GM15510 (cell line): ENCODE results near the gene CA11.
A peak's percentile ranks its signal among the peaks of the same experiment; 100 is the strongest.

Experiments used
- POLR2A ChIP-seq: IDR thresholded peaks from 3 replicates; pipeline ENCODE4 v1.6.1; 2011; ENCODE audit warnings: borderline replicate concordance; ENCODE audit not compliant: insufficient read length; ENCODE audit errors: extremely low read depth

CA11 gene

GRCh38 chr19:48627201-48627864, 18.7 kb downstream of the CA11 start:
- TF ChIP-seq POLR2A = no peak

GRCh38 chr19:48625891-48626327, 20.1 kb downstream of the CA11 start:
- TF ChIP-seq POLR2A = no peak

- TF ChIP-seq POLR2A = no peak
Measured at GRCh38 chr19:48624791-48625723, 20.9 kb downstream of the CA11 start.

GRCh38 chr19:48624067-48624594, 21.9 kb downstream of the CA11 start:
- peak; percentile 23 for TF ChIP-seq POLR2A

GRCh38 chr19:48623556-48624066, 22.4 kb downstream of the CA11 start:
- no peak for TF ChIP-seq POLR2A

- no peak for TF ChIP-seq POLR2A
Measured at GRCh38 chr19:48619692-48620585, 26.0 kb downstream of the CA11 start.

- peak; percentile 97 for TF ChIP-seq POLR2A
Measured at GRCh38 chr19:48618916-48619691, 26.9 kb downstream of the CA11 start, which contains the start of the genes RPL18 and SPHK2. Gene RPL18, minus strand, starts transcription at chr19:48619178. Its CDS starts 35 bp downstream, at chr19:48619143. Gene SPHK2, plus strand, starts transcription at chr19:48619506. Its CDS starts 1,009 bp downstream, at chr19:48620515.

GRCh38 chr19:48618278-48618915, 27.6 kb downstream of the CA11 start:
- TF ChIP-seq POLR2A = no peak

- no peak for TF ChIP-seq POLR2A
Measured at GRCh38 chr19:48617146-48617937, 28.6 kb downstream of the CA11 start.

GRCh38 chr19:48616491-48617056, 29.4 kb downstream of the CA11 start:
- TF ChIP-seq POLR2A = peak; percentile 22

- no peak for TF ChIP-seq POLR2A
Measured at GRCh38 chr19:48616041-48616436, 29.9 kb downstream of the CA11 start.
